NCI-H2107 treated with DMSO at 0.1 percent for 48 hours (cell line): ENCODE data around the gene SIRT7.

ENCODE experiments used
- DNase-seq: peaks from one replicate; lab custom pipeline; 2025; ENCODE audit not compliant: unreplicated experiment; lab: John Stamatoyannopoulos, UW

Gene SIRT7

DNA sequence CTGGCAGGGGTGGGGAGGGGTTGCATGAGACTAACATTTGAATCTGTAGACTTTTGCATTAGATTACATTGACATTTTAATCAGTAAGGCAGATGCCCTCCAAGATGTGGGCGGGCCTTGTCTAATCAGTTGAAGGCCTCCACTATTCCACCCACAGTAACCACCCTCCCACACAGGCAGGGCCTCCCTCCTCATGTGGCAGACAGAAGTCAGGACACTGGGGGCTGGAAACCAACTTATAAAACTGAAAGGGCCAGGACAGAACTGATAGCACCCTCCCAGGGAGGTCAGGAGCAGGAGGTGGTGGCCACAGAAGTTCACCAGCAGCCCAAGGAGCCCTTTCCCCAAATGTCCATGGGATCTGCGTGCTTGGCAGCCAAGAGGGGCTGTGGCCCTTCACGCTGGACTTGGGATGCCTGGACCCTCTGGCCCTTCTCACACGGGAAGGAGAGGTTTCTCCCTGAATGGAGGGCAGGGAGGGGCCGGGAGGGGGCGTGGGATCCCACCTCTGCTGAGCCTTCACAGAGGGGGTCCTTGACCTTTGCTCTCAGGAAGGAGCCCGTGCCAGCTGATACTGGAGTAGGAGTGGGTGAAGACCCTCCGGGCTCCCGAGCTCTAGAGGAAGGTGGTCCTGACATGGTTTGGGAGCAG, 14.5 kb upstream of the SIRT7 start:
- DNase-seq, result no peak

DNA sequence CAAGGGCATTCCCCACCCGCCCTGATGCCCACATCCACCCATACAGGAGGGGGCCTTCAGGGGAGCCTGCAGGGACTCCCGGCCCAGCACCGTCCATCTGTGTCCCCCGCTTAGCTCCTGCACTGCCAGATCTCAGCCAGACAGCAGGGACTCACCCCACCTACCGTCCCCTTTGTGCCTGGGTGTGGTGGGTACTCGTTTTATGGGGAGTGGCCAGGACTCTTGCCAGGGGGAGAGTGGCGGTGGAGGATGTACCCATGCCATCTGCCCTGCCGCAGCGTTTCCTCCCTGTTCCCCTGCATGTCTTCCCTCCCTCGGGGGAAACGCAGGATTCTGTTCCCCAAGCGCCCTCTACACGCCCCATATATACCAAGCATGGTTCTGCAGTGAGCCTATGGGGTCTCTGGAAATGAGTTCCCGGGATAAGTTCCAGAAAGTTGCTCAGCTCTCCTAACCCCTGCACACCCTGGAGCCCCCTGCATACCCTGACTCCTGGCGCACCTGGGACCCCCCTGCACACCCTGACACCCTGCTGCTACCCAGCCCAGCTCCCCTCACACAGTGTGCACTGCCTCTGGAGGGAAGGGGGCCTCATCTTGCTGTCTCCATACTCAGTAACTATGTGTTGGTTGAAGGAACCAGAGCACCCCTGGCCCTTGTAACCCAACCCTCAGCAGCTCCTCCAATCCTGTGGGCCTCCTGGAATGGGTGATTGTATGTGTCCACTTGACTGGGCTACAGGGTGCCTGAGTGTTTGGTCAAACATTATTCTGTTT, 13.8 kb upstream of the SIRT7 start:
- no peak for DNase-seq

DNA sequence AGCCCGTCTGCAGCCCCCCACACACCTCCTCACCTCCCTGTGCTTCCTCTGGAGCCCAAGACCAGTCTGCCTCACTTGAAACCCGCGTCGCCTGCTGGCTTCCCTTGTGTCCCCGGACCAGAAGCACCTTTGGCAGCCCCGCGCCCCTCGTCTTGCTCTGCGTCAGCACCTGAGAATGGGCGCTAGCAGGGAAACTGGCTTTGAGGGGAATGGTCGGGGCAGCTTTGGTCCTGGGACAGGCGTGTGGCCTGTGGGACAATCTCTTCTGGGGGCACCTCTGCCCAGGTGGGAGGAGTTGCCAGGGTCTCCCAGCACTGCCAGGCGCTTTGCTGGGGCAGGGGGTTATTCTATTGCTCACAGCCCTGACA, 13.2 kb upstream of the SIRT7 start:
- no peak for DNase-seq

DNA sequence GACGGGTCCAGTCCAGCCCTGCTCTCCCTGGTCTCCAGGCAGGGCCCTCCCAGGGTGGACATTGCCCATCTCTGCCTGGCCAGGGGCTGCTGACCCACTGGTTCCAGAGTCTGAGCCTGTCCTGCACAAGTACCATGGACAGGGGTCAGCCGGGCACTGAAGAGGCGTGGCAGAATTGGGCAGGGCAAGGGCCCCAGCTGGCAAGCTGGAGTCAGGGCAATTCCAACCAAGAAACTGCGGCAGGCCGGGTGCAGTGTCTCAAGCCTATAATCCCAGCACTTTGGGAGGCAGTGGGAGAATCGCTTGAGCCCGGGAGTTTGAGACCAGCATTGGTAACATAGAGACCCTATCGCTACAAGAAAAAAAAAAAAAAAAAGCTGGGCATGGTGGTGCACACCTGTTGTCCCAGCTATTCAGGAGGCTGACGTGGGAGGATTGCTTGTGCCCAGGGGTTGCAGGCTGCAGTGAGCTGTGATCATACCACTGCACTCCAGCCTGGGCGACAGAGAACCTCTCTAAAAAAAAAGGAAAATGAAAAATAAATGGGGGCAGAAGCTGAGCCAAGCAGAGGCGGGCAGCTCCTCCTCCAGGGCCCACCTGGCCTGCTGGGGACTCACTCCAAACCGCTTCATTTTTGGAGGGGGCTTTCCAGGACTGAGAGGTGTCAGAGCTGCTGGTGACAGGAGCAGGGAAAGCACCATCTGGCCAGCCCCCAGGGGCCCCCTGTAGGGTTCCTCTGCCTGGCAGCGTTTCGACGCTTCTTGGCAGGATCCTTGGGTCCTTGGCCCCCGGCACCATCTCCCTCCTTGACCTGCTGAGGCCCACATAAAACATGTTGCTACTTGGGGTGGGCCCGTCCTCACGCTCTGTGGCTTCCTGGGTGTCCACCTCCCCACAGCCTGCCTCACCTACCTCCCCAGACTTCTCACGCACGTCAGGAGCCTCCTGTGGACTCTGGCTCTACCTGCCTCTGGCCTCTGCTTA, 12.5 kb upstream of the SIRT7 start:
- no peak for DNase-seq

DNA sequence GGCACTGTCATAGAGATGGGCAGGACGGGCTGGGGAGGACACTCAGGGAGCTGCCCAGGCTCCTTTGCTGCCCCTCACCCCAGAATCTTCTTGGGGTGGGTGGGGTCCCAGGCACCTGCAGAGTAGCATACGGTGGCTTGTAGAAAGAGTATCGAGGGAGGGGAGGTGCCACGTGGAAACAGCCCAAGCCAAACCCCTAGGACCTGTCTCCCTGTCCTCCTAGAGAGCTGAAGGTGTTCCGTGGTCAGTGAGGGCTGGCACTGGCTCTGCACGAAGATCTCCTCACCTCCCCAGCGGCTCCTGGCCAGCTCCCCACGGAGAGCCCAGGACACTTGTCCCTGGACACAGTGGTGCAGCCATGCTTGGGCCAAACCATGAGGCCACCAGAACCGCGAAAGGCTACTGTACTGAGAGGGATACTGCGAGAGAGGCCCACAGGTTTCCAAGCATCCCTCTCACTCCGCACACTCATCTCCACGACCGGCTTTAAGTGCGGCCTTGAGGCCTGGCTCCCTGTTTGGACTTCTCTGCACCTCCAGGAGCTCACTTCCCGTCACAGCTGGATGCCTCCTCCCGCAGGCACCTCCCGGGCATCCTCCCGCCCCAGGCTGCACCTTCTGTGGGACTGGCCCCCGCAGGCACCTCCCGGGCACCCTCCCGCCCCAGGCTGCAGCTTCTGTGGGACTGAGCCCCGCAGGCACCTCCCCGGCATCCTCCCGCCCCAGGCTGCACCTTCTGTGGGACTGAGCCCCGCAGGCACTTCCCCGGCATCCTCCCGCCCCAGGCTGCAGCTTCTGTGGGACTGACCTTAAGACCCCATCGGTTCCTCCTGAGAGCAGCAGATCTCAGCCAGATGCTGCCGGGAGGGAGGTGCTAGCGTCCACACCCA, 11.5 kb upstream of the SIRT7 start:
- DNase-seq, result no peak

- no peak for DNase-seq
Measured at GRCh38 chr17:81928544-81929252, 10.7 kb upstream of the SIRT7 start.

DNA sequence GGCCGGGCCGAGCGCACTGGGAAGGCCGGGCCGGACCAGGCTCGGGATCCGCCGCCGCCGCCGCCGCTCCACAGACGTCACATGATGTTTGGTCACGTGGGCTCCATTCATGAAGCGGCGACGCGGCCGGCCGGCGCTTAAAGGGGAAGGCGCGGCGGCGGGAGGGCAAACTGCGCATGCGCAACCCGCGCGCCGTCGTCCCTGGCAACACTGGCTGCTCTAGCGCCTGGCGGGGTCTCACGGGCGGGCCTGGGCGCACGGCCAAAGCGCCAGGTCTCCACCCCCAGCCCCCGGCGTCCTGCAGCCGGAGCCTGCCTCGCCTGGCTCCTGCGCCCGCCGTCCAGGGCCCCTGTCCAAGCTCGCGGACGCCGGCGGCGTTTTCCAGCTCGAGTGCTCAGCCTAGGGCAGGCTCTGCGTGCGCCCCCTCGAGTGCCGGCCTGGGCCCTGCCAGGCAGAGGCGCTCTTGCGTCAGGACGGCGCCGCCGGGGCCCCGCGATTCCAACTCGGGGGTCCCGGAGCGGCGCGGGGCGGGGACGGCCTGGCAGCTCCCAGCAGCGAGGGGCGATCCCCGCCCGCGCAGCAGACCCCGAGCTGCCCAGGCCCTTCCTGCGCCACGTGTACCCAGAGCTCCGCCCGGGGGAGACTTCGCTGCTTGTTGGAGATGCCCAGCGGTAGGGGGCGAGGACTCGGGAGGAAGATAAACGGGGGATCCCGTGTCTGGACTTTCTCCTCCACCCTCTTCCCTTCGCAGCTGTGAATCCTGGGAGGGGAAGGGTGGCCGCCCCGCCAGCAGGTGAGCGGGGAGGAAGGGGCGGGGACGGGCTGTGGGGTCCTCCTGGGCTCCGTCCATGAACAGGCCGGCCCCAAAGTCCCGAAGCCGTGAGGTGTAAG, 9.9 kb upstream of the SIRT7 start, which contains the start of gene MAFG:
Gene MAFG (minus strand): TSS at position 83 of the 891 bp plus-strand sequence. CDS start 4,550 bp downstream, outside the sequence.
- DNase-seq, result peak; percentile 57

DNA sequence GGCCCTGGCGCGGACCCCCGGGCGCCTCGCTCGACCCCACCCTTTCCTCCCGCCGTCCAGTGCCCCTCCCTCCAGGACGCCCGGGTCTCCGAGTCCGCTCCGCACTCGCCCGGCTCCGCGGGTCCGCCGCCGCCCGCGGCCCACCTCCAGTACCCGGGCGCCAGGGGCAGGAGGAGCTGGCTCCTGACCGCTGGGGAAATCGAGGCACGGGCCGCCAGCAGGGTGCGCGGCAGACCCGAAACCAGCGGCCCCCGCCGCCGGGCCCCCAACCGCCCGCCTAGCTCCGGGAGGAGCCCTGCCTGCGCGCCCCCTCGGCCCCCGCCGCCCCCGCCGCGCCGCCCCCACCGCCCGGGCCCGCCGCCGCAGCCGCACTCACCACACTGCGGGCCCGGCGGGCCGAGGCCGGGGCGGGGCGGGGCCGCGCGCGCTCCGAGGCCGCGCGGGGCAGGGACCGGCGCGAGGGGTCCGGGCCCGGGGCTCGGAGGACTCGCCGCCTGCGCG, 9.2 kb upstream of the SIRT7 start:
- DNase-seq, result no peak

DNA sequence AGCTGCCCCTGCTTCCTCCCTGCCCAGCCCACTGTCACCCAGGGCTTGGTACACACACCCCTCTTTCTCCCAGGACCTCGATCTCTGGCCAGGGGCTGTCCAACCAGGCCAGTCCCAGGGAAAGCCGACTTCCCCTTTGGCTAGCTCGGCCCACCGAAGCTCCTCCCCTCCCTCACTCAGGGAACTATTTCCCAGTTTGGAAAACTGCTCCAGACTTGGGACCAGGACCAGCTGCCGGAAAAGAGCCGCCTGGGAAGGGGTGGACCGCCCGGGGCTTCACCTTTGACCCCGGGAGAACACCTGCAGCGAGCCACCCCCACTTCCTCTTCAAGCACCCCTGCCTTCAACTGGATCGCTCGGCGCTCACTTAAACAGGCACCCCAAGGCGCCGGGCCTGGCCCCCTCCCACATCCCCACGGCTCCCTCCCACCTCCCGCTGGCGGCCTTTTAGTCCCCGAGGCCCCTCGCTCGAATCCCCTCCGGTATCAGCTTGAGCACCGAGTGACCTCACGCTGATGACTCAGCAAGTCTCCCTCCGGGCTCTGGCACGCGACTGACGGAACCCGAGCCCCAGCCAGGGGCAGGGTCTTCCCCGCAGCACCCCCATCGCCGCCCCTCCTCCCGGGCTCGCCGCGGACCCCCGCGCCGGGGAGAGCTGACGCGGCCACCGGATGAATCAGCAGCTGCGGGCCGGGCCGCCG, 8.6 kb upstream of the SIRT7 start:
- no peak for DNase-seq

DNA sequence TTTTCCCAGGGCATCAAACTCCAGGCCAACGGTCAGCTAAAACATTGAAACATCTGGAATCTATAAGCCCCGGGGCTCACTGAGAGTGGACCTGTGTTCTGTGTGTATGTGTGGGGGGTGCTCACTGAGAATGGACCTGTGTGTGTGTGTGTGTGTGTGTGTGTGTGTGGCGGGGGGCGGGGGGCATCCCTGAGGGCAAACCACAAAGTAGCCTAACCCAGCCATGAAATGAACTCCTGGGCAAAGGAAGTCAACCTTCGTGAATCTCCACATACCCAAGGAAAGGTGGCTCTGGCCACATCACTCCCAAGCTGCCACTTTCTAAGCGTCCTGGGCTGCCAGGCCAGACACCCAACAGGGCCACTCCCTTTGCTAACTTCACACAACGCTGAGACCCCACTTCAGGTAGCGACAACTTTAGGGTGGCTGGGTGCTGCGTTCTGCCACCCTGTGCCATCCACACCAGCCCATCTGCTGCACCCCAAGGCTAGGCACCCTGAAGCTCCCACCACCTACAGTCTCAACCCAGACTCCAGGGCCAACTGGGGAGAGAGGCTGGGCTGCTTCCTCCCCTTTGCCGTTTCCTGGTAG, 8.0 kb upstream of the SIRT7 start:
- no peak for DNase-seq

DNA sequence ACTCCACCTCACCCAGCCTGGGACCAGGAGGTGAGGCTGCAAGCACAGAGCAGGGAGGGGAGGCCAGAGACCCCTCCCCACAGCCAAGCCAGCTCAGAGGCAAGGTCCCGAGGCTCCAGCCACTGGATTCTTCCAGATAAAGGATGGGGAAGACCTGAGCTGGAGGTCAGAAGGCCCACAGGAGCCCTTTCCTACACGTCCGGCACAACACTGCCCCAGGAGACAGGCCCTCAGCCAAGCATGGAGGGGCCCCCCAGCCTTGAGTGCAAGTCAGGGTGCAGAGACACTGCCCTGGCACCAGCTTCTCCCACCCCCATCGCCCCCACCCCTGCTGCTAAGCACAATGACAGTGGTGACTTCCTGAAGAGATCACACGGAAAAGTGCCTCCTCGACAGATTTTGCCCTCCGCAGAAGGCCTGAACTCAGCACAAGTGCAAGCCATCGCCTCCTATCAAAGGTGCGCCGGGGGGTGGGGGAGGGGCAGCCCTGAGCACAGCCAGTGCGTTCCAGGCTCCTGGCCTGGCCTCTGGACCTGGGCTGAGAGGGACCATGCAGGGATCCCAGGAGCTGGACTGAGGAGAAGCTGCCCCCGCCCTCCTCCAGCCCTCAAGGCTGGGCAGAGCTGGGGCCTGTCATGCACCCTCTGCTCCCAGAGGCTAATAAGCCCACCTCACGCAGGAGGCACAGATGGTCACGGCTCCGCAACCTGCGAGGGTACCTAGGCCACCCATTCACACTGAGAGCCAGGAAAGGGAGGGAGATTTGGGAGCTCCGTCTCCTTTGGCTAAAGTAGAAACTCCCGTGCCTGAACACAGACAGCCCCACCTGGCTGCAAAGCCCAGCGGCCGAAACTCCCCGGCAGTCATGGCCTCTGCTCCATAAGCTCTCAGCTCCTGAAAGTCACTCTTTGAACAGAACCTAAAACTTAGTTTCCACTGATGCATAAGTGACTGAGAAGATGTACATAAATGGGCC, 6.9 kb upstream of the SIRT7 start:
- no peak for DNase-seq

DNA sequence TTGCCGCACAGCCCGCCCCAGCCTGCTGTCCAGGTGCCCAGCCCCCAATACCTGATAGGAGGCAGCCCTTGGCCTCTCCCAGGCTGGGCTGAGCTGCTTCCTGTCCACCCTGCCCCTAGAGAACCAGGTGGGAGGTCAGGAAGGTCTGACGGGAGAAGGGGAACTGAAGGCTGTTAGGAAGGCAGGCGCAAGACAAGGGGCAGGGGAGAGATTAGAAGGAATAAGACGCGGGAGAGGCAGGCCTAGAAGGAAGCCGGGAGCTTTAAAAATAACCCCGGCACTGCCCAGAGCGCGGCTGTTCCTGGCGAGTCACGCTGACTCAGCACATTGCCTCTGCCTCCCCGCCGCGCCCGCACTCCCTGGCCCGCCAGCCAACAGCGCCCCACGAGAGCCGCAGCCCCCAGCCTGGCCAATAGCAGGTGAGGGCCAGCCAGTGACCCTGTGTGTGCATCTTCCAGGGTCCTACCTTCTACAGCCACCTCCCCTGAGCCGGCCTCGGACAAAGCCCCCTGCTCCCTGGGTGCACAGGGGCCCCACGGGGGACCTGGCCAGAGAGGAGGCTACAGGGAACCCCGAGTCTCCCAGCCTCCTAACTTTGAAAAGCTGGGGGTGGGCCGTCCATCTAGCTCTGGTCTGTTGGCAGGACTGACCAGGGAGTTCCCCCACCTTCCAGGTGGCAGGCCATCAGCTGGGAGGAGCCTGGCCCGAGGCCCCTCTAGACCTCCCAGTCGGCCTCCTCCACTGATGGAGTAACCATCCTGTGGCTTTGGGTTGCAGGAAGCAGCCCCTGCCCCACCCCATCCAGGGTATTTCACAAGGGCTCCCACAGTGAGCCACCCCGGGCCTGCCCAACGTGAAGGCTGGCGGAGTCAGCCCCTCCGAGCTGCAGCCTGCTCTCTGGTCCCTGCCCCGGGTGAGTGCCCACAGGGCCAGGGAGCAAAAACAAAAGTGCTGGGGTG, 5.6 kb upstream of the SIRT7 start:
- DNase-seq, result no peak

DNA sequence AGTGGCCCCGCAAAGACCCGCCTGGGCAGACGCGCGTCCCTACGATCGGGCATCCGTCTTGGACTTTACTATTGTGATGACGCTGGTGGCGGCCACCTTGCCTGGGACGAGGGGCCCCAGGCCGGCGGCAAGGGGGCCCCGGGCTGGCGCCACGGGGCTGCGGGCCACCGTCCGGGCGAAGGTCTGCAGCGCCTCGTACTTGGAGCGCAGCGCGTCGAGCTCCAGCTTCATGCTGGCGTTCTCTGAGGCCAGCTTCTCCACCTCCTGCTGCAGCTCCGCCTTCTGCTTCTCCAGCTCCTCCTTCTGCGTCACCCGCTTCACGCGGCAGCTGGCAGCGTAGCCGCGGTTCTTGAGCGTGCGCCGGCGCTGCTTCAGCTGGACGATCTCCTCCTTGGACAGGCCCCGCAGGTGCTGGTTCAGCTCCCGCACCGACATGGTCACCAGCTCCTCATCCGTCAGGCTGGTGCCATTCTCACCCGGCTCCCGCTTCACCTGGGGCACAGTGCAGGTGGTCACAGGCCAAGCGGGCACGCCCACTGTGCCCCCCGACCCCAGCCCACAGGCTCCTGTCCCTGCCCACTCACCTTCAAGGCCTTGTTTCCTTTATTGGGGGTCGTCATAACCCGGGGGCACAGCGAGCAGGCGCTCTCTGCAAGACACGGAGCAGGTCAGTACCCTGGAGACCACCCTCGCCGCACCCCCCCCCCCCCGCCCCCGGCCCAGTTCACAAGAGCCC, 4.8 kb upstream of the SIRT7 start:
- no peak for DNase-seq

DNA sequence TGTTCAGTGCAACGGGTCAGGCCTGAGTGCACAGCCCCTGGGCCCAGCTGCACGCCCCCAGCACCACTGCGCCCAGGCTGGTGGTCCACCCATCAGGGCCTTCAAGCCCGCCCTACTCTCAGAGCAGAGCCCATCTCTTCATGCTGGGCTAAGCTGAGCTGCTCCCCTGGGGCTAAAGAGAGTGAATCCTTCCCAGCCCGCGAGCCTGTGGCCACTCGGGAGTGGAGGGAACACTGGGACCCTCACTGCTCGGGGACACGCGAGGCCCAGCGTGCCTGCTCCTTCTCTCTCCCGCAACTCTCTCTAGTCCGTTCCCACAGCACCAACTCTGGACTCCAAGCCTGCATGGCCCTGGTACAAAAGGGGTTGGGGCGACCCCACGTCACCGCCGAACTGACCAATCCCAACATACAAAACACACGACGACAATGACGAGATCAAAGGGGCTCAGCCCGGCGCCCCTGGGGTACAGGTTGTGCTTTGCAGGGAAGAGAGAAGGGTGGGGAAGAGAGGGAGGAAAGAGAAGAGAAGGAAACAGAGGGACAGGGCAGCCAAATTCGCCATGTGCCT, 4.1 kb upstream of the SIRT7 start:
- no peak for DNase-seq

GRCh38 chr17:81921537-81921862, 3.5 kb upstream of the SIRT7 start:
- no peak for DNase-seq
